Uterus (tissue), 2 donors: ENCODE results near the gene DLST.

Source experiments
- POLR2A ChIP-seq, 2 donors: fragments of 450-650 bp; IDR thresholded peaks; one replicate each; pipeline ENCODE4 v1.6.1; 2016; ENCODE audit warnings: antibody characterized with exemption in 2 of 2, mild to moderate bottlenecking in 1 of 2, moderate library complexity in 1 of 2
- TF ChIP-seq, protein P1 (sequence below), 4 experiments: fragments of 200-600 bp in 2 of 4; fragments of 450-650 bp in 2 of 4; sonication (generic) in 2 of 4; IDR thresholded peaks; one replicate each; pipeline ENCODE4 v1.5.1; 2016 to 2019; ENCODE audit warnings: antibody characterized with exemption in 4 of 4, mild to moderate bottlenecking in 2 of 4, moderate library complexity in 1 of 4

- TF ChIP-seq, protein P1, sequence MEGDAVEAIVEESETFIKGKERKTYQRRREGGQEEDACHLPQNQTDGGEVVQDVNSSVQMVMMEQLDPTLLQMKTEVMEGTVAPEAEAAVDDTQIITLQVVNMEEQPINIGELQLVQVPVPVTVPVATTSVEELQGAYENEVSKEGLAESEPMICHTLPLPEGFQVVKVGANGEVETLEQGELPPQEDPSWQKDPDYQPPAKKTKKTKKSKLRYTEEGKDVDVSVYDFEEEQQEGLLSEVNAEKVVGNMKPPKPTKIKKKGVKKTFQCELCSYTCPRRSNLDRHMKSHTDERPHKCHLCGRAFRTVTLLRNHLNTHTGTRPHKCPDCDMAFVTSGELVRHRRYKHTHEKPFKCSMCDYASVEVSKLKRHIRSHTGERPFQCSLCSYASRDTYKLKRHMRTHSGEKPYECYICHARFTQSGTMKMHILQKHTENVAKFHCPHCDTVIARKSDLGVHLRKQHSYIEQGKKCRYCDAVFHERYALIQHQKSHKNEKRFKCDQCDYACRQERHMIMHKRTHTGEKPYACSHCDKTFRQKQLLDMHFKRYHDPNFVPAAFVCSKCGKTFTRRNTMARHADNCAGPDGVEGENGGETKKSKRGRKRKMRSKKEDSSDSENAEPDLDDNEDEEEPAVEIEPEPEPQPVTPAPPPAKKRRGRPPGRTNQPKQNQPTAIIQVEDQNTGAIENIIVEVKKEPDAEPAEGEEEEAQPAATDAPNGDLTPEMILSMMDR (IDR thresholded peaks at IDR 0.05) = no peak
- TF ChIP-seq POLR2A (IDR thresholded peaks at IDR 0.05) = no peak
These were observed 60.0 kb downstream of the DLST start for GRCh38 chr14:74941676-74942097.
